Thoracic aorta (tissue), 2 donors: Measurements from ENCODE around the gene TTN. TPM values are rescaled to one million over a fixed set of nuclear protein-coding genes. Genes with fewer than 3 reads are reported as not detected.

Experiments used
- ATAC-seq: fragments of 150-250 bp; one replicate; pipeline ENCODE4 v1.8.0; 2017; ENCODE audit warnings: low read depth; ENCODE audit not compliant: insufficient number of reproducible peaks, low FRiP score
- DNase-seq: peaks from one replicate; pipeline ENCODE4 v3.0.0-alpha.2; 2020; ENCODE audit warnings: low spot score
- H3K27ac ChIP-seq, 2 donors: fragments of 200-600 bp; sonication (generic); 1 replicate in 1 of 2; 2 replicates in 1 of 2; pipeline ENCODE4 v1.5.1; 2016; ENCODE audit warnings: mild to moderate bottlenecking in 2 of 2, moderate library complexity in 2 of 2
- H3K27me3 ChIP-seq: fragments of 200-600 bp; sonication (generic); replicated peaks from 2 replicates; pipeline ENCODE4 v1.6.0; 2016; ENCODE audit warnings: mild to moderate bottlenecking; ENCODE audit not compliant: insufficient read depth
- H3K36me3 ChIP-seq: fragments of 200-600 bp; sonication (generic); one replicate; pipeline ENCODE4 v1.5.1; 2016
- H3K4me1 ChIP-seq, 2 donors: fragments of 200-600 bp; sonication (generic); 1 replicate in 1 of 2; 2 replicates in 1 of 2; pipeline versions ENCODE4 v1.5.1 to v1.6.0; 2016; ENCODE audit warnings: low read depth in 2 of 2, mild to moderate bottlenecking in 1 of 2; ENCODE audit not compliant: control insufficient read depth in 1 of 2
- H3K4me3 ChIP-seq: fragments of 200-600 bp; sonication (generic); 2 replicates; pipeline ENCODE4 v1.5.1; 2016; ENCODE audit warnings: mild to moderate bottlenecking
- H3K9me3 ChIP-seq: fragments of 200-600 bp; sonication (generic); 2 replicates; pipeline ENCODE4 v1.5.1; 2016
- CTCF ChIP-seq: fragments of 200-600 bp; sonication (generic); IDR thresholded peaks from one replicate; pipeline ENCODE4 v1.5.1; 2019; ENCODE audit warnings: antibody characterized with exemption
- total RNA-seq, 2 donors: library from RNA; depleted of rRNA; stranded (reverse); fragments of >200 nt; gene quantifications; one replicate each; pipeline versions ENCODE4 v1.1.0 to v1.2.3, GENCODE V29; 2016

Gene TTN
- total RNA-seq, 2 donors from 2014 or later: 7.0 to 16.4 TPM

- ATAC-seq (no peak), DNase-seq (no peak)
- Histone ChIP-seq H3K27me3 (no peaks in the 10 kb centered on the region), H3K9me3 (no peaks in the 10 kb centered on the region), H3K4me3 (no peak overlapping the region), H3K27ac (no peak overlapping the region), H3K36me3 (peaks cover 5% of the 10 kb centered on the region), H3K4me1 (no peaks in the 10 kb centered on the region)
- no peak for TF ChIP-seq CTCF
Measured at GRCh38 chr2:178512484-178512883, 294.7 kb downstream of the TTN start.

GRCh38 chr2:178510384-178510783 is 296.8 kb downstream of the TTN start:
- DNase-seq: no peak
- H3K27ac ChIP-seq: no peak overlapping the region
- H3K27me3 ChIP-seq: no peaks in the 10 kb centered on the region
- H3K4me3 ChIP-seq: no peak overlapping the region
- no peaks in the 10 kb centered on the region for H3K4me1 ChIP-seq
- no peak for ATAC-seq
- TF ChIP-seq CTCF: no peak
- peaks cover 5% of the 10 kb centered on the region for H3K36me3 ChIP-seq
- H3K9me3 ChIP-seq: no peaks in the 10 kb centered on the region

- Histone ChIP-seq H3K9me3 (no peaks in the 10 kb centered on the region), H3K4me3 (no peak overlapping the region), H3K27me3 (no peaks in the 10 kb centered on the region), H3K27ac (no peak overlapping the region), H3K36me3 (peaks cover 10% of the 10 kb centered on the region), H3K4me1 (no peaks in the 10 kb centered on the region)
- ATAC-seq (no peak), DNase-seq (no peak)
- TF ChIP-seq CTCF: no peak
Measured at GRCh38 chr2:178508646-178509045, 298.6 kb downstream of the TTN start.

GRCh38 chr2:178506949-178507348 is 300.3 kb downstream of the TTN start:
- Histone ChIP-seq H3K36me3 (peaks cover 21% of the 10 kb centered on the region), H3K27me3 (no peaks in the 10 kb centered on the region), H3K9me3 (no peaks in the 10 kb centered on the region), H3K4me1 (no peaks in the 10 kb centered on the region), H3K4me3 (no peak overlapping the region), H3K27ac (no peak overlapping the region)
- ATAC-seq: no peak
- no peak for TF ChIP-seq CTCF
- DNase-seq: no peak

- no peak for TF ChIP-seq CTCF
- H3K27ac ChIP-seq: no peak overlapping the region
- no peak for ATAC-seq
- no peaks in the 10 kb centered on the region for H3K9me3 ChIP-seq
- DNase-seq: no peak
- H3K4me3 ChIP-seq: no peak overlapping the region
- no peaks in the 10 kb centered on the region for H3K4me1 ChIP-seq
- H3K27me3 ChIP-seq: no peaks in the 10 kb centered on the region
- peaks cover 25% of the 10 kb centered on the region for H3K36me3 ChIP-seq
Measured at GRCh38 chr2:178506524-178506923, 300.7 kb downstream of the TTN start.
